ENCODE results near the gene MYO19.
A peak's percentile ranks its signal among the peaks of the same experiment; 100 is the strongest.
"Not testable (repeated sequence)": the region's sequence is repeated elsewhere in the genome, so short reads cannot be mapped to it uniquely, and the experiment has no call there.

Gene MYO19

DNA sequence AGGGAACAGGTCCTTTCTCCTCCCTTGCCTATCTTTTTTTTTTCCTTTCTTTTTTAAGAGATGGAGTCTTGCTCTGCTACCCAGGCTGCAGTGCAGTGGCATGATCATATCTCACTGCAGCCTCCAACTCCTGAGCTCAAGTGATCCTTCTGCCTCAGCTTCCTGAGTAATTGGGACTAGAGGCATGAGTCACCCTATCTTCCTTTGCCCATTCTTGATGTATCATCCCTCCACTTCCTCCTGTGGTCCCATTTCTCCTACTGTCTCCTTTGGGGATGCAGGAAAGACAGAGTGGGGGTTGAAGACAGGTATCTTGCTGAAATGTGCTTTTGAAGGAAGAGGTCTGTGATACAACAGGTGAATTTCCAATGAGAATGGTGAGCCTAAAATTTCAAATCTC lies 5.5 kb downstream of the MYO19 start:
- peak in 3 of 4 experiments; percentile 11 to 21 (median 19) for DNase-seq

DNA sequence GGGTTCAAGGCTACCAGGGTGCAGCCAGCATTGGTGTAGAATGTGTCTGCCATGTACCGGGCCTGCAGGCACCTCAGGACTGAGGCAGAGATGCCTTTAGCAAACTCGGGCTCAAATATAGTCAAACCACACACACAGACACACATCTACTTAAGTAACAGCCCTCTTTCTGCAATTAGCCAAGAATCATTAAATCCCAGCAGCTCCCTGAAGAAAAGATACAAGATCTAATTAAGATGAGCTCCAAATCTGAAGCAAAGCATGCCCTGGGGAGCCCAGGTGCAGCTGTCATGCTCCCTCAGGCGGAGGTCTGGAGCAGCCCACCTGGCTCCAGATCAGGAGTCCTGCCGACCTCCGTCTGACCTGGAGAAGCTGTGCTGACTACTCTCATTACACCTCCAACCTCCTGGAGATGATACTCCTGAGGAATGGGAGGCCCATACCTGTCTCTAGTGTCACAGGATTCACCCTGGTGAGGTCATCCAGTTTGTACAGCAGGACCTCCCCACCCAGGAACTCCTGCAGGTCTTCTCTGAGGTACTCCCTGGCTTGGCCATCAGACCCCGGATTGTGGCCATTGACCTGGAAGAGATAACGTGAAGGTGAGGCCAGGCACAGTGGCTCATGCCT lies 6.9 kb downstream of the MYO19 start:
- no peak for DNase-seq

DNA sequence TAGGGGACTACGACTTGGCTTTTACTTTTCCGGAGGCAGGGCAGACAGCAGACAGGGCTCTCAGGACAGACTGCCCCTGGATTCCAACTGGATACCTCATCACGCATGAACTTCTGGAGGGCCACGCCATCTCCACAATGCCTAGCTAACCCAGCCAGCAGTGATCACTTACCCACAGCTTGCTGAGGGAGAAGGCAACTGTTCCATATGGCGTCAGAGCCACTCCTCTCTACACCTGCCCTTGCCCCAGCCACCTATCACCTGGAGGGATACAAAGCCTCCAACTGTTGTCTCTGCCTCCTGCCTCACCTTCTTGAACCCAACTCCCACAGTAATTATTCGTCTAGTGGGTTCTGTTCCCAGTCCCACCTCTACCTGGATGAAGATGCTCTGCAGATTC lies 8.8 kb downstream of the MYO19 start:
- DNase-seq, result no peak

DNA sequence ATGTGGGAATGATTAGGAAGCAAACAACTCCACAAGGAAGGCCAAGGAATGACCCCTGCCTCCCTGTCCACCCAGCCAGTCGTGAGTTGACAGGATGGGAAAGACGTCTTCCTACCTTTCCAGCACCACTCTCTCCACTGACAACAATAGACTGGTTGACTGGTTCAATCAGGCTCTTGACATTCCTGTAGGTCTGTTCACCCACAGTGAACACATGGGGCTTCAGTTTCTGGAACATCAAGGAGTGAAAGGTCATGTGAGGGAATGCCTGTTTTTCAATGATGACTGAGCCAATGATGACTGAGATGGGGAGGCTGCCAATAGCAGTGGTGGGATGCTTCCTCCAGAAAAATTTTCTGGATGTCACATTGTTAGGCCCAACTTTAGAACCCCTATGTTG lies 9.6 kb downstream of the MYO19 start:
- DNase-seq, result no peak

DNA sequence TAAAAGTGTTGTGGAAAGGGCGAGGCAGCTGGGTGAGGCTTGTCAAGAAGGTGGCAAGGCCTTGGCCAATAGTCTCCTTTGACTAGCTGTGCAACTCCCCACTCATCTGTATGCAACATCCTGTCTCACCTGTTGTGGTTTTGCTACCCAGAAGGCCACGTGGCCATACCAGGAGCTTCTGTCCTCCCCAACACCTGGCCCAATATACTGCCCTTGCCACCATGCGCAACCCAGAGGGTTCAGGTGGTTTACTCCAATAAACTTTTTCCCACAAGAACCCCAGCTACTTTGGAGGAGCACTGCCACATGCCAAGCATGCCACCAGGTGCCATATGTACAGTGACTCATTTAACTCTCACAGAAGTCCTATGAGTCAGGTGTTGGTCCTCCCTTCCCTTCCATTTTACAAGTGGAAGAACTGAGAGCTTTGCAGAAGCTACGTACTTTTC lies 10.2 kb downstream of the MYO19 start:
- DNase-seq, result no peak

DNA sequence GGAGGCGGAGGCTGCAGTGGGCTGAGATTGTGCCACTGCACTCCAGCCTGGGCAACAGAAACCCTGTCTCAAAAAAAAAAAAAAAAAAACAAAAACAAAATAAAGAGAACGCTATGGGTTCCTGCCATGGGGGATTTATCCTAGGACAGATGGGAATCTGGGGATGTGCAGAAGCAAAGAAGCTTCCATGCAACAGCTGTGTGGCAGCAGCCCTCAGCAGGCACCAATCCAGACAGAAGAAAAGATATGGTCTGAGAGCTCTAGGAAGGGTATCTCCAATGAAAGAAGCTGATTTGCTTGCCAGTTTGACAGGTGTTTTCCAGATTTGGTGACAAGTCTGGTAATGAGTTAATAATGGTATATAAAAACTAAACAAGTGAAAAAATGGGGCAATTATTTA lies 11.6 kb downstream of the MYO19 start:
- DNase-seq, result no peak

DNA sequence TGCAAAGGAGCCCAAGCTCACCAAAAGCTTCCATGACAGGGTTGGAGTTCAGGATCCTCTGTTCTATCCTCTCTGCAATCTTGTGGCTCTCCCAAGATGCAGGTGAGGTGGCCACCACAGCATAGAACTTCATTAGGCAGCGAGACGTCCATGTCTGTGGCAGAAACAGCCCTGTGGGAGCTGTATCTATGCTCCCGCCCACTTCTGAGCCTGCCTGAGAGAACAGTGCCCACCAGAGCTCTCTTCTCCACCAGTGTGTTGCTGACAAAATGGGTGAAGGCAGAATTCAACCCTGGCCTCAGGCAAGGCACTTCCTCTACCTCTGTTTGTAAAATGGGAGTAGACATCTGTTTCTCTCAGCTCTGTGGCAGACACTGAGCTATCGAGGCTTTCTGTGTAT lies 18.8 kb downstream of the MYO19 start:
- DNase-seq, result no peak

DNA sequence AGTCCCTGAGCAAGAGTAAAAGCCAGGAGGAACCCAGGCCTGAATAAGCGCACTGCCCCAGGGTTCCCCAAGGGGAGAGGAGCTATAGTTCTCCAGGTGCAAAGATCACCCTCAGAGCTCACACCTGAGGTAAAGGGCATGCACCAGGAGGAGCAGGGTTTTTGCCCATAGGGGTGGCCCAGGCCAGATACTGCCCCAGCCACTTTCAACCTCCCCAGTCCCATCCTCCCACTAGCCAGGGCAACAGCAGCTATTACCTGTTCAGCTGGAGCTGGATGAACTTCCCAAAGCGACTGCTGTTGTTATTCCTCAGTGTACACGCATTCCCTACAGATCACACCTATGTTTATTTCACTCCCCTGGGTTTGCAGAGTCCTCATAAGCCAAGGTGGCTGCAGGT lies 19.8 kb downstream of the MYO19 start:
- DNase-seq, result no peak

DNA sequence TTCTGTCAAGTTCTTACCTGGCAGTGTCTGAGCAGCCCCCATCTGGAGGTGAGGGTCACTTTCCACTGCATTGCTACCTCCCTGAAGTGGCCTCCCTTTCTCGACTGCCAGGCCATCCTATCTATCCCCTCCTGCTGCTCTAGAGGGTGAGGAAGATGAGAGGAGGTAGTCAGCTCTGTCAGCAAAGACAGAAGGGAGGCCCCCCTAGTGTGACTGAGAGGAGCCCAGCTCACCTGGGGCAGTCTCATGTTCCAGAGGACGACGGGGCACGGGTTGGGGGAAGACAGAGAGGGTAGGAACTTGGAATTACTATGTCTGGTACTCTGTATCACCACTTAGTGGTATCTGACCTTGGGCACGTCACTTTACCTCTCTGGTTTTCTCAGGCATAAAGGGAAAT lies 22.0 kb downstream of the MYO19 start:
- DNase-seq, result no peak

DNA sequence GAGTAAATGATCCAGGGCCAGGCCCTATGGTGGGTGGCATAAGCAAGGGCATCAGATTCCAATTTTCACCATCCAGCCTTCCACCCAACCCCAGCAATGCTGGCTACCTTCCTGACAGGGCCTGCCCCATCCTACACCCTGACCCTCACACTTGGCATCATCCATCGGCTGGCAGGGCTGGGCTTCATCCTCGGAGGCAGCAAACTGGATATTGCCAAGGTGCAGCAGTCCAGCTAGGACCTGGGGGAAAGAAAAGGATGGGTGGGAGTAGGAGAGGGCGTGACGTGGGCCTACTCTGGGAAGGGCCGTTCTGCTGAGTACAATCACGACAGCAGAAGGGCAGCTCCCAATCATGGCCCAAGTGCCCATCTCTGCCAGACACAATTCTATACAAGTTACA lies 23.5 kb downstream of the MYO19 start:
- no peak for DNase-seq

DNA sequence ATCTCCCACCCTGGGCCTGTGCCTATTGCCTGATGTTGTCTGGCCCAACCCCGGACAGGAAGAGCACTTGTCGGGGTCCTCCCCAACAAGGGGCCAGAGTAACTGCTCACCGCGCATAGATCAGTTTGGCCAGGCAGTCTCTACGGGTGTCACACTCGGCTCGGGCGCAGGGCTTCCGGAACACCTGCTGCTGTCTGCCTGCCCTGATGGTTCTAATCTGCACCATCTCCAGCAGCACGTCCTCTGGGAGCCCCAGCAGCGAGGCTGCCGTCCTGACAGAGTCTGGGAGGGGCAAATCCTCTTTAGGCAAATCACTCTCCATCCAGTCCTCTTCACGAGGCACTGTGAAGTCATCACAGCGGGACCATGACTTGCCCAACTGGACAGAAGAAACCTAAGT lies 24.0 kb downstream of the MYO19 start:
- DNase-seq, result no peak

DNA sequence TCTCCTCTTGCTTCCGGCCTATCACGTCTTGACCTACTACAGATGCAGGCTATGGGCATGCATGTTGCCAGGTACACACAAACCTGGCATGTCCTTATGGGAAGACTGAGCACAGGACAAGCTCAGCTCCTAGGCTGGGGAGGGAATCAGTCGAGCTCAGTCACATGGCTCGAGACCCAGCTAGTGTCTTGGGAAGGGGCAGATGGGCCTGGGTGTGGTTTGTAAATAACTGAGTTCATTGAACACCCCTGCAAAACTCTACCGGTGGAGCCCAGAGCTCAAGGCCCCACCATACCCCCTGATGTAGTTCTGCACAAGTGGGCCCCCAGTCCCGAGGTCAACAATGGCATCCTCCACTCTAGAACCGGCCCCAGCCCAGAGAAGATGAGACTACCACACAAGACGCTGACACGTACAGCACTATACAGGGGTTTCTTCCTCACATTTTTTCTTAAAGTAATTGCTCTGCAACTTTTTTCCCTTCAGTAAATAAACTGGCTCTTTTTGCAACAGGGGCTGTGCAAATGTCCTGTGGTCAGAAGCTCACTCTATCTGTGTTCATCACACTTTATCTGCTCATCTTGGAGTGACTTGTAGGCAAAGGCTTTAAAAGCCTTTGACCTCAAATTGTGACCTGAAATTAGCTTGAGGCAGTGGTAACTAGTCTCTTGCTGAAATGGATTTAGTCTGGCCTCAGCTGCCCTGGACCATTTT lies 25.2 kb downstream of the MYO19 start:
- no peak for DNase-seq

DNA sequence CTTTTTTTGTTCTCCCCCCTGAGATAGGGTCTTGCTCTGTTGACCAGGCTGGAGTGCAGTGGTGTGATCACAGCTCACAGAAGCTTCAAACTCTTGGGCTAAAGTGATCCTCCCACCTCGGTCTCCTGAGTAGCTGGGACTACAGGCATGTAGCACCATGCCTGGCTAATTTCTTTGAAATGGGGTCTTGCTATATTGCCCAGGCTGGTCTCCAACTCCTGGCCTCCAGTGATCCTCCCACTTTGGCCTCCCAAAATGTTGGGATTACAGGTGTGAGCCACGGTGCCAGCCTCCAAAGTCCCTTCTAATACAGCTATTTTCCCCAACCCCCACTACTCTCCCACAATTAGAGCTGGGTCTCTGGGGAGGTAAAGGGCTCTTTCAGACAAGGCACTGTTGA lies 26.2 kb downstream of the MYO19 start:
- not testable (repeated sequence) for DNase-seq

DNA sequence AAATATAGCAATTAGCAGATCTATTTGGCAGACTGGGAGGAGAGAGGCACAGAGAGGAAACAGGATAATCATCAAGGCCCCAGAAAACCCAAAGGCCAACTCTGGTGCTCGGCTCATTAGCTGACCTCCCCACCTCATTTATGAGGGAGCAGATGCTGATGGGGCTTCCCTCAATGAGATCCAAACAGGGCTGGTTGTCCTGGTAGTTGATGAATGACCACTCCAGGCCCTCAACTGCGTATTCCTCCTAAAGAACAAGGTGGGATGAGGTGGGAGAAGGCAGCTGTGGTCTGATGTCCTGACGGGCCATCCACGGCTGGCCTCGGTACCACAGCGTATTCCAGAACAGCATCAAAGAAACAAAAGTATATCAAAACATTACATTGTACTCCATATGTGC lies 27.4 kb downstream of the MYO19 start:
- no peak for DNase-seq

DNA sequence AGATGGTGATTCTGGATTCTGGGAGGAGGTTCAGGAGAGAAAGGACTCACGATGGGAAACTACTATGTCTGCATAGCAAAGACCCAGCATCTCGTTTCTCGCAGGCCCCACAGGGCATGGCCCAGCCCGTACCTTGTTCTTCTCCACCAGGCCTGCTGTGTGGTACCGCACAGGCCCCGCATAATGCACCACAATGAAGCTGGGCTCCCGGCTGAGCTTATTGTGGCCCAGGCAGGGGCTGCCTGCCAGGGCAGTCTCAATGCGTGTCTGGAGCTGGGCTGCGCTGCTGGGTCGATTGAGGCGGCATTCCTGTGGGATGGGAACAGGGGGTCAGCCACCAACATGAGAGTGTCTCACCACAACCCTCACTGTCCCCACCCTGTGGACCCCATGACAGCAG lies 27.8 kb downstream of the MYO19 start:
- DNase-seq, result no peak

DNA sequence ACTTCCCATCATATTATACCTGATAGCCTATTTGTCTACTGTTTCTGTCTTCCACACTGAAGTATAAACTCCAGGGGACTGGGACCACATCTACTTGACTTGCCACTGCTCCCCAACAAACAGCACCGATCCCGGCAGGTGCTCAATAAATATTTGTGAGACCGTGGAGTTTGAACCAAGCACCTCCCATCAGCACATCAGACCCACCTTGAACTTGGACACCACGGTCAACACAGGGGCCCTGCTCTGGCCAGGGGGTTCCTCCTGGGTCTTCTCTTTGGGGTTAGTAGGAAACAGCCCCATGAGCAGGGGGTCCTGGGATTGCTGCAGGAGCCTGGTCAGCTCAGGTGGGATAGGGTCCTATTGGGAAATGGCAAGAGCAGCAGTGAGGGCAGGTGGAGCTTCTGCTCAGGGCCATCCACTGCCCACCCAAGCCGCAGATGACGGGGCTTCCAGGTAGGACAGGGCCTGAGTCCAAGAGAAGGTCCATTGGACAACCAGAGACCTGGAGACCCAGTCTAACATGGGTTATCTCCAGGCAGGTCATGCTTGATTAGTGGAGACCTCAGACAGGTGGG lies 28.3 kb downstream of the MYO19 start:
- no peak for DNase-seq

DNA sequence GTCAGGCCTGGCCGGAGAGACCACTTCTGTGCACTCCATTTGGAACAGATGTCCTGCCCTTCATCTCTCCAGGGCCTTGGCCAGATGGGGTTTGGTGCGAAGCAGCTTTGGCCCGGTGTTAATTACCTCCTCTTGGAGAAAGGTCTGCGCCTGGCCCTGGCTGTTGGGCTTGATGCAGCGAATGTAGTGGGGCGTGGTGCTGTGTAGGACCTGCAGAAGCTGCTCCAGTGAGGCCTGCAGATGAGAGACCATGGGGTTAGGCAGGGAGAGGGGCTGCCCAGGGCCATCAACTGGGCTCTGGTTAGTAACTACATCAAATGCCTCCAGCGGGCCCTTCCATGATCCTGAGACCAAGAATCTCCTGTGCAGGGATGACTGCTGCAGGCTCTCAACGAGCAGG lies 29.5 kb downstream of the MYO19 start:
- DNase-seq, result no peak

DNA sequence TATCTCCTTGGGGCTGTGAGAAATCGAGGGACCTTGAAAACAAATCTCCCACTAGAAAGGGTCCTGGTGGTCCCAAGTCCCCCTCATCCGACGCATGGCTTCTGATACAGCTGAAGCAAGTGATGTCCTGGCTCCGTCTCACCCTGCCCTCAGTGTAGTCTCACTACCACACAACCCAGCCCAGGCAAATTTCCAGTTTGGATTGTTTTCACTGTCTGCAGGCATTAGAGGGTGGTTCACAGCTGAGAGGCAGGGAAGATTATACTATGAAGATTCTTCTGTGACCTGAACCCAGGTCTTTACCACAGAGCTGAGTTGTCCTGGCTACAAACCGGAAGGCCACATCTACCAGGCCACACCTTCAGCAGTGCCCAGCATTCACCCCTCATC lies 30.5 kb downstream of the MYO19 start:
- DNase-seq, result no peak

DNA sequence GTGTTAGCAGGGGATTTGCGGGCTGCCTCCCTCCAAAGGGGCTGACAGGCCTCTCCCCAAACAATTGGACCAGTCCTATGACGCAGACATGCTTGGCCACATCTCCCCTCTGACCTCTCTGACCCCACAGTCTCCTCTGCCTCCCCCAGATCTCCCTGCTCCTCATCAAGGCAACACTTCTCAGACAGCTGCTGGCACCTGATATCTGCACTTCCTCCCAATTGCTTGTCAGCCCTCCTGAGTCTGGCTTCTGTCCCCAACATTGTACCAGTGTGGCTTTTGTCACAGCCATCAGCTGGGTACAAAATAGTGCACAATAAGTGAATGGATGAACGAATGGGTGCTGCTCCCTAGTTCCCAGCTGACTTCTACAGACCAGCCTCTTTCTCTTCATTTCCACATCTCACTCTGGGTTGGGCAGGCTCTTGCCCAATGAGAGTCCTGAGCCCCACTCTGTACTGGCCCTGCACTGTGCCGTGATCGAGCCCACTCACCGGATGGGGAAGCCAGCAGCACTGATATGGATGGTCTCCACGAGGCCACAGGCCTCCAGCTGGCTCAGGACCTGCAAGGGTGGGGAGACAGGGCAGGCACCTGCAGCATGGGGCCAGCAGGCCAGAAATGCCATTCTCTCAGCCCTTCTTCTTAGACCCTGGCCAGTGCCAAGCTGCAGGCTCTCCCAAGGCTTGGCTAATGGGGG lies 31.1 kb downstream of the MYO19 start:
- DNase-seq, result no peak

DNA sequence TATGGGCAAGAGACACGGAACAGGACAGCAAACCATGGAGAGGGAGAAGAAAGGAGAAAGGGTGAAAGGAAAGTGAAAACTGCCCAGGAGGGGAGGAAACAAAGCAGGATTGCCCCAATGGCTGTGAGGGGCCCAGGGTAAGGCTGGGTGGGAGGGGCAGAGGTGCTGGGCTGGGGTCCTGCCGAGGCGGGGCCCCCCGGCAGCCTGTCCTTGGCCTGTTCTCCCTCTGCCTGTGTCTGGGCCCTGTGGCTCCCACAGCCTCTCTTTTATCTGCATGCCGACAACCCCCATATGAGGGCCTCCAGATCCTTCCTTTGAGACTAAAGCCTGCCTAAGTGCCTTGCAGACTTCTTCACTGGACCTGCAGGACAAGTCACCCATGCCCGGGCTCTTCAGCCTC lies 32.7 kb downstream of the MYO19 start:
- no peak for DNase-seq

DNA sequence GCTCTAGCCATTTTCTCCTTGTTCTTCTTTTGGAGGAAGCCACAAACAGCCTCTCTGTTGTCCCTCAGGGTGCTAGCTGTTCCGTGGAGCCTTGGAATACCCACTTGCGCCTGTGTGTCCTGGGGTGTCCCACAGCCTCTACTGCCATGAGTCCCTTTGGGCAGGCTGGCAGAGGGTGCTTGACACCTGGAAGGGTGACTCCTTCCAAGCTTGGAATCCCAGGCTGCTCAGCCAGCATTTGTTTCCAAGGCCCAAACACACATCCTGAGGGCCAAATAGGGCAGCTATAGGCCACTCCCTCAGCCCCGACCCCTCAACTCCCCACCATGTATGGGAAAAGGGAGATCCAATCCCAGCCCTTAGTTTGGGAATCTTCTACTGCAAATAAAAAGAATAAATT lies 33.3 kb downstream of the MYO19 start:
- no peak for DNase-seq

DNA sequence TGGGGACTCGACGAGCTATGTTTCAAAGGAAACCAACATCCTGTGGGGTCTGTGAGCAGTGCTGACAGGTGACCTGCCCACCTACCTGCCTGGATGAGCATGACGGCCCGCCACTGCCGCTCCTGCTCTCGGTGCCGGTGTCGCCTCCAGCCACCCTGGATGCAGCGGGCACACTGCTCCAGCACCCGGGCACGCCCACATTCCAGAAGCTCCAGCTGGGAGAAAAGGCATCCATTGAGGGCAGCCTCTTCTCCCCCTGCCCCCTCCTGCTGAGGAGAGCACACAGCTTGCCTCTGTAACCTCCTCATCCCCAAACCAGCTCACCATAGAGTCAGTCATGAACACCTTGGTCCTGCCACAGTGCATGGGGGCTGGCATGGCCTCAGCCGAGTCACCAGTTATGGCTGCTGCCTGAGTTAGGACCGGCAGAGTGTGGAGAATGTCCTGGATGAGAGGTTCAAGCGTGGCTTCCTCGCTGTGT lies 33.9 kb downstream of the MYO19 start:
- no peak for DNase-seq

DNA sequence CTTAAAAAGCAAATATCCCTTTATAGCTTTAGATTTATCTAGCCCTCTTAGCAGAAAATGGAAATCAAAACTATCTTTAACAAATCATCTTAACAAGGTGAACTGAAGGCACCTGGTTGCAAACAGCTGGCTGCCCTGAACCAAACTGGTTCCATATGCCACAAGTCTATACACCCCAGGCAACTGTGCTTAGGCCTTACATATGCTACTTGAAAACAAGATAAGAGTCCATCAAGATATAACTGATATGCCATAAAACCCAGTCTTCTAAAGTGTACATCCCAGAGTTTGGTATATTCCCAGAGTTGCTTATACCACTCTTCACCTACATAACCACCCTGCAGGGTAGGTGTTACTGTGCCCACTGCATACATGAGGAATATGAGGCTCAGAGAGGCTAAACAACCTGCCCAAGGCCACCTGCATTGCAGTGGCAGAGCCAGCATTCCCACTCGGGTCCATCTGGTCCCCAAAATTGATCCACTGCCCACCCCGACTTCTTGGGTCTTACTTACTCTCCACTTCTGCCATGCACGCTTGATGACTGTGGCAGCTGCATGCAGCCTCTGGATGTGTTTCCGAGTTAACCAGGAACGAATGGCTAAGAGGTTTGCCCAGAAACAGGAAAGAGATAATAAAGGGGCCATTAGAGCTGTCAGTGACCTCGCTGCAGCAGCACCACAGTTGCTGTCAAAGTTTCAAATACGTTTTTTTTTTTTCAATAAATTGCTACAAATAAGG lies 35.9 kb downstream of the MYO19 start:
- DNase-seq, result no peak

All from suppressor macrophage (primary cell).